Astrocyte (in vitro differentiated cells and primary cell): ENCODE measurements around the gene WIPF3.

Experiments used
- EZH2 ChIP-seq: IDR thresholded peaks from 2 replicates; pipeline ENCODE4 v1.6.1; 2012; ENCODE audit warnings: mild to moderate bottlenecking, low read length, inconsistent platforms; ENCODE audit not compliant: insufficient read depth
- TF ChIP-seq, protein P1 (sequence below): IDR thresholded peaks from 2 replicates; pipeline ENCODE4 v1.5.1; 2011; ENCODE audit warnings: low read depth, mild to moderate bottlenecking, inconsistent platforms, low read length, moderate library complexity; ENCODE audit not compliant: insufficient read depth

DNA sequence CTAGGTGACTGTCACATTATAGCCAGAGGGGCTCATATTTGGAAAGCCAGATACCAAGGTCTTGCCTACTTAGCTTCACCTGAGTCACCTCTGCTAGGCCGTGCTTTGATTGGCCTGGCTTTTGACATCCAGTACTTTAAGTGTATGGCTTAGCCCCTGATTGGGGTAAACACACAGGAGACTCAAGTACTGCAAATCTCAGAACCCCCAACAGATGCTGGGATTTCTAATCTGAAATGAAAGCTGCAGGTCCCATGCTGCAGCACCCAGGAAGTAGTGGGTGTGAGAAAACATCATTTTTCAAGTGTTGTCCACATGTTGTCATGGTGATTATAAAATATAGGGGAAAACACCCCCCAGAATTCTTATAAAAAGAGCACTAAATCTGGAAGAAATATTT lies 76.2 kb downstream of the WIPF3 start:
- TF ChIP-seq, protein P1, sequence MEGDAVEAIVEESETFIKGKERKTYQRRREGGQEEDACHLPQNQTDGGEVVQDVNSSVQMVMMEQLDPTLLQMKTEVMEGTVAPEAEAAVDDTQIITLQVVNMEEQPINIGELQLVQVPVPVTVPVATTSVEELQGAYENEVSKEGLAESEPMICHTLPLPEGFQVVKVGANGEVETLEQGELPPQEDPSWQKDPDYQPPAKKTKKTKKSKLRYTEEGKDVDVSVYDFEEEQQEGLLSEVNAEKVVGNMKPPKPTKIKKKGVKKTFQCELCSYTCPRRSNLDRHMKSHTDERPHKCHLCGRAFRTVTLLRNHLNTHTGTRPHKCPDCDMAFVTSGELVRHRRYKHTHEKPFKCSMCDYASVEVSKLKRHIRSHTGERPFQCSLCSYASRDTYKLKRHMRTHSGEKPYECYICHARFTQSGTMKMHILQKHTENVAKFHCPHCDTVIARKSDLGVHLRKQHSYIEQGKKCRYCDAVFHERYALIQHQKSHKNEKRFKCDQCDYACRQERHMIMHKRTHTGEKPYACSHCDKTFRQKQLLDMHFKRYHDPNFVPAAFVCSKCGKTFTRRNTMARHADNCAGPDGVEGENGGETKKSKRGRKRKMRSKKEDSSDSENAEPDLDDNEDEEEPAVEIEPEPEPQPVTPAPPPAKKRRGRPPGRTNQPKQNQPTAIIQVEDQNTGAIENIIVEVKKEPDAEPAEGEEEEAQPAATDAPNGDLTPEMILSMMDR, result no peak
- TF ChIP-seq EZH2, result no peak
